IPS-NIHi11 (cell line): ENCODE measurements around the gene CENPV.
A peak's percentile ranks its signal among the peaks of the same experiment; 100 is the strongest.
"Not testable (repeated sequence)": the region's sequence is repeated elsewhere in the genome, so short reads cannot be mapped to it uniquely, and the experiment has no call there.

Experiments used
- DNase-seq: peaks from one replicate; pipeline ENCODE4 v3.0.0; 2012; ENCODE audit warnings: mixed read lengths, low spot score

CENPV gene

GRCh38 chr17:16313139-16314090 is 39.9 kb downstream of the CENPV start:
- DNase-seq = no peak

- not testable (repeated sequence) for DNase-seq
Observed at GRCh38 chr17:16312061-16312460, 41.2 kb downstream of the CENPV start.

- DNase-seq = no peak
Observed at GRCh38 chr17:16306211-16306610, 47.1 kb downstream of the CENPV start.

GRCh38 chr17:16304830-16305229 is 48.4 kb downstream of the CENPV start:
- DNase-seq = peak; percentile 39

- no peak for DNase-seq
Observed at GRCh38 chr17:16302856-16303255, 50.4 kb downstream of the CENPV start.

- DNase-seq = no peak
Observed at GRCh38 chr17:16301963-16302855, 51.1 kb downstream of the CENPV start.

- DNase-seq = no peak
Observed at GRCh38 chr17:16300554-16300953, 52.7 kb downstream of the CENPV start.

- no peak for DNase-seq
Observed at GRCh38 chr17:16298140-16298662, 55.1 kb downstream of the CENPV start.

- DNase-seq = no peak
Observed at GRCh38 chr17:16297367-16298139, 55.7 kb downstream of the CENPV start.

GRCh38 chr17:16296072-16296471 is 57.2 kb downstream of the CENPV start:
- DNase-seq = not testable (repeated sequence)

- no peak for DNase-seq
Observed at GRCh38 chr17:16294560-16294959, 58.7 kb downstream of the CENPV start.

GRCh38 chr17:16293931-16294330 is 59.3 kb downstream of the CENPV start:
- no peak for DNase-seq
